Left lobe of liver (tissue), 2 donors: ENCODE data around the gene FMN1. TPM values are rescaled to one million over a fixed set of nuclear protein-coding genes. Genes with fewer than 3 reads are reported as not detected.
A peak's percentile ranks its signal among the peaks of the same experiment; 100 is the strongest.

Experiments used
- ATAC-seq: fragments of 200-7000 bp; cut with Tn5 transposase; one replicate; pipeline ENCODE4 v1.9.1; 2020; ENCODE audit warnings: mild to moderate bottlenecking, moderate library complexity
- DNase-seq: peaks from one replicate; pipeline ENCODE4 v3.0.0-alpha.2; 2020; ENCODE audit warnings: low spot score
- total RNA-seq: library from RNA; stranded (reverse); gene quantifications from one replicate; pipeline ENCODE4 v1.2.1, GENCODE V29; 2021
- donor health status: DM: no; HTN: no; CAD: no; lungs with moderate emphysema.
- donor health status: DM: no; HTN: yes; CAD: no.

Gene FMN1
- total RNA-seq, 1 donor from 2014 or later: 1.2 TPM

DNA sequence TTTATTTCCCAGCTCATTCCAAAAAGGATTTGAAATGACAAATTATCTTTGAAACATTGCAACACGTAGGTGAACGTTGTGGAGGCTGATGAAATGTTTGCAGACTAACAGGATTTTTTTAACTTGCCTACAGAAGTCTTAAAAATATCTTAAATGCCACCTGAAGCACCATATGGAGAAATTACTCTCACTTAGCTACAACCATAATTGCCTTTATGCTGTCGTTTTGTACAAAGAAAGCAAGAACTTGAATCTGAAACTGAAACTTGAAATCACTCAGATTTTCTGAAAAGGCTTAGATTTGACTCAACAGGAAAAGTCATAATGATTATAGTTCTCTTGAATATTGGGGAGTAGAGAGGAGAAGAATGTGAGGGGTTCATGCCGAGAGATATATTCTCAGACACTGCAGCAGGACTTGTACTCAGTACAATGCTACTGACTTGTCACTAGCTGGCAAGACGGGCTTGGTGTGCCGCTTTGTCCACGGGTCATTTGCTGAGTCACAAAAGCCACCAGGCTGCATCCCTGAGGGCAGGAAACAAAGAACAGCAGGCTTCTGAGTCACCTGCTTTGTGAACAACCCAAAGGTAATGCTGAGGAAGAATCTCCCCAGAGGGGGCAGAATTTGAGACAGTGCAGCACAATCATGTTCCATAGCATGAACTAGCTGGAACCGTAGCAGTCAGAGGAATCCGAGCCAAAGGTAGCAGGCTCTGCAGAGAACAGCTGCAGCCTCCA, 7.1 kb upstream of the FMN1 start:
- peak; percentile 53 for DNase-seq
- ATAC-seq: peak; percentile 95

DNA sequence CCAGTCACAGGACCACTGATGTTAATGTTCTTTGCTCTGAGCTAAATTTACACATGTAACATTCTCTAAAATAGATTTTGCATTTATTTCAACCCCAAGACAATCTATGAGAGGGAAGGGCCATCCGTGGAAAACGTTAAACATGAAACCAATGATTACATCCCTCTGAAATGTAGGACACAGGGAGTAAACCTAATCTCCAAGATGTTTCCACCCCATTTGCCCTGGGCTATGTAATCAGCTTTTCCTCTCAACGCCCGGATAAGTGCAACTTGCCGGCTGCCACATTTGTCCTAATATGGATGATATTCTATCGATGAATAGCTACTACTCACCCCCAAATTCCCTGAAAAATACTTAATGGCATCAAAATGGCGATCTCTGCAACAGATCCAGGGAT, 6.4 kb upstream of the FMN1 start:
- no peak for ATAC-seq
- DNase-seq: no peak

DNA sequence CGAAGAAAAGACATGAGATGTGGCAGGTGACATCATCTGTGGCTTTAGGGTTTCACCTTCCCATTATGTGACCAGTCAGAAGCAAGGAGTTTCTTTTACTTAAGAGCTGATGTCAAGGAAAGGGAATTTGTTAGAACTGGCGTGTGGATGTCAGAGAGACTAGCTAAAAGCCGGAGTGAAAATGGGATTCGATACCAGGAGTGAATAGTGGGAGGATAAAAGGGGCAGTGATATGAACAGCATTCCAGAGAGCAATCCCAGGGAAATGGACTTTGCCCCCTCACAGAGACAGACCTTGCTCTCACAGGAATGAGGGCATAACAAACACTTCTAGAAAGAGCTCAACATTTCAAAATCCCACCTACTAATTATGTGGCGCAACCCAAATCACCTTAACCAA, 5.9 kb upstream of the FMN1 start:
- DNase-seq (no peak), ATAC-seq (peak; percentile 53)

DNA sequence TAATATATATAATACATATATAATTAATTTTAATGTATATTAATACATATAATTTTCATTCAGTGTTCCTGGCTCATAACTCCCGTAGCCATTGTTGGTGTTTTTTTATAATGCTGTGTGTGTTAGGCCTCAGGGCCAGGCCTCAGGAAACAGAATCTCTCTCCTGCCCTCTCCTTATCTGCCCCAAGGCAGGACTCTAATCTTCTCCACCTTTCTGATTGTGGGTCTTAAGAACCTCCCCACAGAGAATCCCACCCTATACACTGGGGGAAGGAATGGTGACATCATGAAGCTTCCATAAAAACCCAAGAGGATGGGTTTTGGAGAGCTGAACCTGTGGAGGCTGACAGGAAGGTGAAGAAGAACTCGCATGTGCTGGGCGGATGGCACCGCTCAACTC, 4.0 kb upstream of the FMN1 start:
- DNase-seq (no peak), ATAC-seq (no peak)

DNA sequence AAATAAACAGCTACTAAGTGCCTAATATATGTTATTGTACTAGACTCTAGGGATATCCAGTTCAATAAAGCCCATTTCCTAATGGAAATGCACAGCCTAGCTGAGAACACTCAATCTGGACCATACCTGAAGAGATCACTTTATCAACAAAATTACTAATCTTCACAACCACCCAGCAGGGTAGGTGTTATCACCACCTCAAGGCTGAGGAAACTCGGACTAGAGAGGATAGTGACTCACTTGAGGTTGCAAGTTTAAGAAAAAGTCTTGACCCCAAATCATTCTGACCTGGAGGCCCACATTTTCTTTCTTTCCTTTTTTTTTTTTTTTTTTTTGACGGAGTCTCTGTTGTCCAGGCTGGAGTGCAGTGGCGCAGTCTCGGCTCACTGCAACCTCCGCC, 3.1 kb upstream of the FMN1 start:
- ATAC-seq: no peak

DNA sequence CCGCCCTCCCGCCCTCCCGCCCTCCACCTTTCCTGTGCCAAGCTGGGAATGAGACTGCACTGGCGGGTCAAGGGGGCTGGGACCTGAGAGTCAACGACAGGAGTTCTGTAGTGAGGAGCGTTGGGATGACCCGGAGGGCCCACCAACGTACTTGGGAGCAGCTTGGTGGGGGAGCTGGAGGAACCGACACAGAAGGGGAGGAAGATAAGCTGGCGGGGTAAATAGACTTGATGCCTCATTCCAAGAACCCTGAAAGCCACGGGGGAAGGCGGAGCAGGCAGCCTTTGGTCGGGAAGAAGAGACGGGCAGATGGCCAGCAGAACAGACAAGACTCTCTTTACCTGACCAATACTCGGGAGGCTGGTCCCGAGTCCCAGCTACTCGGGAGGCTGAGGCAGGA, 277 bp downstream of the FMN1 start:
- DNase-seq: no peak
- no peak for ATAC-seq

More for the DNA sequence above, 3.1 kb upstream of the FMN1 start:
- DNase-seq: no peak

DNA sequence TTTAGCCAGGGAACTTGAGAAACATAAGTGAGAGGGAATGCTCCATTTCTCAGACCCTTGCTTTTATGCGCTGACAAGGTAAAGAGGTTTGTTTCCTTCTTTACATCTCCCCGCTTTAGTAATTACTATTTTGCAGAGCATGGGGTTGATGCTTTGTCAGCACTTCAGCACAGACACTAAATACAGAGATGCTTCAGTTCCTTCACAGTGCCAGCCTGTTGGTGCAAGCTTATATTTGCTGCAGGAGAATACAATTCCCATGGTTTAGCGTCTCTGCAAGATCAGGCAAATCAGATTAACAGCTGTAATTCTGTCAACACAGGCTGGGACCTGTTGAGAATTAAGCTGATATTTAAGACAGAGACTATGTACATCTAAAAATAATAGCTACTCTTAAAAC, 2.9 kb downstream of the FMN1 start:
- DNase-seq (no peak), ATAC-seq (no peak)

DNA sequence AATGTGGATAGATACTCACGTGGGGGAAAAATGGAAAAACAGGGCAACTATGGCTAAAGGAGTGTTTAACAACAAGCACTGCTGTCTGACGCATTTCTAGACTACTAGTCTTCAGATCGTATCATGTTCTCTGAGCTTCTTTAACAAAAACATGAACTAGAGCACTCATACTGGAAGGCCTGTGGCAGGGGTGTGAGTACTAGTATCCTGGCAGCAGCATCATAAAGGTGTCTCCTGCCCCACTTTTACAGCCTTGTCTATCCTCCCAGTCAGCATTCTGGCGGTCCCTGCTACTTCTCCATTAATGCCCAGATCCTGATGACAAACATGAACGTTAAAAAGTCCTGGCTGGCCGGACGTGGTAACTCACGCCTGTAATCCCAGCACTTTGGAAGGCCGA, 4.0 kb downstream of the FMN1 start:
- DNase-seq: no peak

DNA sequence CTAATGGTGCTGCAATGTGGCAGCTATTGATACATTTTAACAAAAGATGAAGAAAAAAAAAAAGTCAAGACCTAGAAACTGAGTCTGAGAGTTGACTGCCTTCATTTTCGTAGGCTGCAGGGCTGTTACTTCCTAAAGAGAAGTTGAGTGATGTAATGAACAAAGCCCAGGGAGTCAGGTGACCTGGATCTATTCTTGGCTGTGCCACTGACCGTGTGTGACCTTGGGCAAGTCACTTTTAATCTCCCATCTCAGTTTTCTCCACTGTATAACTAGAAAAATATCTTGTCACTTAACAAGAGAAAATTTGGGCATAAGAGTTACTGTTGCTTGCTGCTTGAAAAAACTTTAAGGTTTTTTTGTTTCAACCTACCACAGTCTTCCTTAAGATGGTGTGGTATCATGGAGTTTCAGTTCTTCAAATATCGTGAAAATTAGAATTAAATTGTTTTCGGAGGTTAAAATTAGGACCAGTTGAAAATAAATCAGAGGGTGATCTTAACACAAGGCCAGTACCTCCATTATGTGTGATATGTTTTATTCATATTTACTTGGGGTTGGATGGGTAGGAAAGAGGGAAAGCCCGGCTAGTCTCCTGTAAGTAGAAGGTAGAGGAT, 5.8 kb downstream of the FMN1 start:
- DNase-seq (no peak), ATAC-seq (no peak)

More for the DNA sequence above, 4.0 kb downstream of the FMN1 start:
- no peak for ATAC-seq

DNA sequence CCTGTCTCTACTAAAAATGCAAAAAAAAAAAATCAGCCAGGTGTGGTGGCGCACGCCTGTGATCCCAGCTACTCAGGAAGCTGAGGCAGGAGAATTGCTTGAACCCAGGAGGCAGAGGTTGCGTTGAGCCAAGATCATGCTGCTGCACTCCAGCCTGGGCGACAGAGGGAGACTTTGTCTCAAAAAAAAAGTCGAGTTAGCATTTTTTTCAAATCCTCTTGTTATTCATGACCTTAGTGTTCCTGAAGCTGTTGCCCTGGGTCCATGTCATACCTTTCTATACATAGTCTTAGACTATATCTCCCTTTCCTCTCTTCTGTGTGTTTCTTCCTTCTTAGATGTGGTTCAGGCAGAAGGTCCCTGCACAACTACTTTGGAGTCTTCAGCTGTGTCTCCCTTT, 6.4 kb downstream of the FMN1 start:
- ATAC-seq: no peak
- DNase-seq: no peak

DNA sequence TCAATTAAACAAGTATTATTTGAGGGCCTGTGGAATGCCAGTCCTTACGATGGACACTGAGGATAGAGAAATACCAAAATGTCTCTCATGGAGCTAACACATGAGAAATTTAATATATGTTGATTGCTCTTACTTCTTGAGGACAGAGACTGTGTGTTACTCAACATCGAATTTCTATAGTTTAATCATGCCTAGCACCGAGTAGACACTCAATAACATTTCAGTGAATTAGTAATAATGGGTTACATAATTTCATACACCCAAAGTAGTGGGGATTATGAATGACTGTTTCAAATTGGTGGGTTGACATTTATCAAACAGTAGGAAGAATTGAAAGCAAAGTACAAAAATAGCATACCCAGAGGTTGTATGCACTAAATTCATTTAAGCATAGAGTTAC, 11.2 kb downstream of the FMN1 start:
- ATAC-seq (no peak), DNase-seq (no peak)

DNA sequence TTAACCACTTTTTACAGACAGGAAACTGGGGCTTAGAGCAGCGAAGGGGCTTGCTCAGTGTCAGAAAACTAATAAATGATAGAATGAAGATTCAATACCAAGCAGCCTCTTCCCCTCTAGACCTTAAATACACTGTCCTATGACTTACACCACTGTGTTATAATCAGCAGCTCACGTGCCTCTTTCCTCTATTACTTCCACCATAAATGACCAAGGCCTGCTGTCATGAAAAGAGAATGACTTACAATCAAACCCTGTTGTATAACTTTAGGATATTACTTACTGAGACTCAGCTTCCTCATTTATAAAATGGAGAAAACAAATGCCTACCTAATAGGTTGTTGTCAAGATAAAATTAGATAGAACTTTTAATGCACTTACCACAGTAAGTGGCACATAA, 11.6 kb downstream of the FMN1 start:
- DNase-seq (no peak), ATAC-seq (no peak)

DNA sequence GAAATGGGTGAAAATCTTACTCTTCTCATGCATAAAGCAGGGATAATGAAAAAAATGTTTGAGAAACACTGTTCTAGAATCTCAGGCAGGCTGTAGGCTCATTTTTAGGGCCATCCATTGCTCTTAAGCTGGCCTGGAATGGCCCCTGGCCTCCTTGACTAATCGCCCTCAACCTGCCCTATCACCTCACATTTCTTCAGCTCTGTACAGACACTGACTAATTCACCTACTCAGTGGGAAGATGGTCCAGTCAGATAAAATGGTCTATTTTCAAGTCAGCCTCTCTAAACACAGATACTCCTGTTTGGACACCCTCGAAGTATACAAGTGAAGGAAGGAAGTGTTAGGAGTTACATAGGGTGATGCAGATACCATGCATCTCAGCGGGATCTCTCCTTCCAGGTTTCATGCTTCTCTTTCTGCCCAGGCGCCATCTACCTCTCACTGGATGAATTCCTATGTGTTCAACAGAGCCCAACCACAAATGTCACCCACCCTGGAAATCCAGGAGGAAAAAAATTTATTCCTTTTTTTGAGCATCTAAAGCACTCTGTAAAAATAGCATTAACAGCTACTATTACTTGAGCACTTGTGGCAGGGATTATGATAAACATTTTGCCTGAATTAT, 12.1 kb downstream of the FMN1 start:
- ATAC-seq (no peak), DNase-seq (no peak)

DNA sequence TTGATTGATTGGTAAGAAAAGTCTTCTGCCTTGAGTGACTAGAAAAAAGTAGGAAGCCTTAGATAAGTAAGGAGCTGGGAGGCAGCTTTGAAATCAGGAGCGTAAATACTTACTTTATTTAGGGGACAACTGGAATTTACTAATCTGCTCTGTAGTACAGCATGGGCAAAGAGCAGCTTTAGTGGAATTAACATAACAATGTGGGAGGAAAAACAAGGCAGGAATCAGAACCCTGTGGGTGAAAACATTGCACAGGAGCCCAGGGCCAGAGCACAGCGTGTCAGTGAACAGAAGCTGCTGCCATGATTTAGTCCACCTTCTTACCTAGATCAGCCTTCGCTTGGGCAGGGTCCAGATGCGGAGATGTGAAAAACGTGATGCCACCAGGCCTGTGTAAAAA, 14.6 kb downstream of the FMN1 start:
- no peak for DNase-seq
- ATAC-seq: no peak

DNA sequence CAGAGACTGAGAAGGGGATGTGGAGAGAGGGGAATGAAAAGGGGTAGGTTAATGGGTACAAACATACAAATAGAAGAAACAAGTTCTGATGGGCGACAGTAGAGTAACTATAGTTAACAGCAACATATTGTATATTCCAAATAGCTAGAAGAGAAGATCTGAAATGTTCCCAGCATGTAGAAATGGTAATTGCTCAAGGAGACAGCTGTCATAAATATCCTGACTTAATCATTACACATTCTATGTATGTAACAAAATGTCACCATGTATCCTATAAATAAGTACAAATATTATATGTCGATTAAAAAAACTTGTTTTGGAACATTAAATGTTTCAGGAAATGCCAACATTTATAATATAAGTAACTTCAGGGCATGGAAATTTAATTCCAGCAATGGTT, 23.3 kb downstream of the FMN1 start:
- no peak for ATAC-seq
- DNase-seq: no peak

DNA sequence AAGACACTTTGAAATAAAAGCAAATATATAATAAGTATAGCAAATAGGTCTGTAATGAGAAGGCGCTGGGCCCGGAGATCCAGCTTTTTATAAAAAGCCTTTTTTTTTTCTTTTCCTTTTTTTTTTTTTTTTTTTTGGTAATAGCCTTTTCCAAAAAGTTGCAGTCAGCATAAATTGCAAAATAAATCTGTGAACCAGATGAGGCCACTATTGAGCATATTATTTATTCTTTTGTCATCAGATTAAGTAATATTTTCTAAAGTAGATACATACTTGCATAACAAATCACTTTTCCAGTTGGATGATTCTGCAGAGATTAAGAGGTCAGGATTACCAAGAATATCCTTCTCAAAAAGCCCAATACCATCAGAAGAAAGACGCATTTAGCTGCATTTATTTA, 24.9 kb downstream of the FMN1 start:
- DNase-seq: no peak
- ATAC-seq: no peak

DNA sequence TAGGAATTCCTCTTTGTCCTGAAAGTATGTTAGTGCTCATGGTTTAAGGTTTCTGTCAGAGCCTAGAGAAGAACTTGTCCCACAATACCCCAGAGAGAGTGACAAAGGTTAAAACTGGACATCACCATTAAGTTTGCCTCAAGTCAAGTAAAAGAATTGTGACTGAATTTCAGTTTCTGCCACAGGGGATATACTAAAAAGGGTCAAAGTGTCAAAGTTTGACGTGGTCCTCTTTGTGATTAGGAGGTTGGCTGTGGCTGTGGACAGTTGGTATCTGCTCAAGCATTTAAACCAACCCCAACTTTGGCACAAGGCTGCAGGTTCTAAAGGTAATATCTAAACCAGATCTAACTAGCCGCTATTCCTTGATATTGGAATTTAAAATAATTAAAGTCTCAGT, 26.1 kb downstream of the FMN1 start:
- DNase-seq (no peak), ATAC-seq (no peak)

DNA sequence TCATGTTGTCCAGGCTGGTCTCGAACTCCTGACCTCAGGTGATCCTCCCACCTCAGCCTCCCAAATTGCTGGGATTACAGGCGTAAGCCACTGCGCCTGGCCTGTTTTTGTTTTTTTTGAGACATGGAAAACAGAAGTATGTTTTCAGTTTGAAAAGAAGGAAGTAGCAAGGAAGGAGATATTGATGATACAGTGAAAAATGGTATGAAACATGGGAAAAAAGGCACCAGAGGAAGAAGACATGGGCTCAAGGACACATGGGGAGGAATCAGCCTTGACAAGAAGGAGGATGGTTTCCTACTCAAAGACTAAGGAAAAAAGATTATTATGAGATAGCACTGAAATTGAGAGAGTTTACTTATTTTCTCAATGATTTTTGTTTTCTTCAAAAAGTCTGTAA, 30.7 kb downstream of the FMN1 start:
- ATAC-seq: no peak
- no peak for DNase-seq

DNA sequence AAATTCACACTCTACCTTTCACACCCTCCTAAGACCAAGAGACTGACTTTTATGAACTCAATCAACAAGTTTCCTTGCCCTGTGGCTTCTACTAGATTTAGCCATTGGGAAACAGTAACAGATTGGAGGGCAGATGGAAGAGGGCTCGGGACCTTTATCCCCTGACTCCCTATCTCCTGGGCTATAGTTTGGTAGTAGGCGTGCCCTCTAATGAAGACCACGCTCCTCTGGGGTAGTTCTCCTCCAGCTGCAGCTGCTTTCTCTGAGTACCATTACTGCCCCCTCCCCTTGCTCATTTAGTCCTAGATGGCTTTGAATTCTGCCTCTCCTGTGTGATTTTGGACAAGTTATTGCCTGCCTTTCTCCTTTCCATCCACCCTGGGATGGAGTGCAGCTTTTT, 33.3 kb downstream of the FMN1 start:
- no peak for DNase-seq
- no peak for ATAC-seq

DNA sequence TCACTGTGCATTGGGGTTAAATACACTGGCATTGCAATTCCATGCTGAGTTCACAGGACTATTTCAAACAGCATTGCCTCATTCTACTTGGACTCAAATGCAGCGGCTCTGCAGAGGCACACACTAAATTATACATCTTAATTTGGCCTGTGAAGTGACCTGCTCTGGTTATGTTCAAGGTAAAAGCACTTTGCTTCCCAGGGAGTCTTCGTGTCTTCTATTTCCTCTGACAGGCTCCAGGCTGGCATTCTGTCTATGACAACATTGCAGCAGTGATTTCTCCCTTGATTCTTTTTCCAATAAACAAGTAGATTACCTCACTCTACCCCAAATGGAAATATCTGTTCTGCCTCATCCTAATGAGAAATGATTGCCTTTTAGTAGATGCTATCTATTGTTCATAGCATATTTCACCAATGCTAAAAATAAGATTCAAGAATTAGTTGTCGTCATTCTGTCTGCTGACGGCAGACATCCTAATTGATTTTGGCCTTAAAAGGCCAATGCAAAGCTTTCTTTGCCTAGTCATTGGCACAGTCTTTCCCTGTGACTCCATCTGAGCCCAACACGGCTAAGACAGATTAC, 33.8 kb downstream of the FMN1 start:
- DNase-seq: no peak
- no peak for ATAC-seq

DNA sequence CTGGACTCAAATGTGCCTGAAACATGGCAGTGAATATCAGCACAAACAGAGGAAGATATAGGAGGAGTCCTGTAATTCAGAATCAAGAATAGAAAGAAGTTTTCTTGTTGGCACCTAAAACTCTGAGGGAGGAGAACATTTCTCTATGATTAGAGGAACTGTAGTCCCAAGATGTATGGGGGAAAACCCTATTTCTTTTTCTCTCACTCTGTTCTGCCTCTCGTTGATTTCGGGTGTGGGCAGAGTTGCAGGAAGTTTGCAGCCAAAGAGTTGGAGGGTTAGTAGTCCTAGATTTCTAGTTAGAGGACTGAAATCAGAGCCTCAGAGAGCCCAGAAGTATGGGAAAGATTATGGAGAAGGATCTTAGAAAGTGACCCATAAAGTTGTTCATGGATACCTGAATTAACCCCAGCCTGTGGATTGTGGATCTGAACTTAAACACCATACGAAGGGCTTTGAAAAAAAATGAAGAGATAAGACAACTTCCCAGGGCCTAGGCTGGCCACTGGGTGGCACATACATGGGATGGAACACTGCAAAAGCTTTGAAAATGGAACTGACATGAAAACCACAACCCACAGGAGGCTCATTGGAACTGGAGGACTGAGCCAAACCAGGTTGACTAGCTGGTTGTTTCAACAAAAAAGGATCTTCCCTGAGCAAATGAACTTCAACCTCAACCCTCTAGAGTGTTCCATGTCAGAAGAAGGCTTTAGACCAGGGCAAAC, 34.6 kb downstream of the FMN1 start:
- ATAC-seq: no peak
- no peak for DNase-seq
